ENCODE results near the gene GNGT1. TPM values are rescaled to one million over a fixed set of nuclear protein-coding genes. Genes with fewer than 3 reads are reported as not detected.

Gene GNGT1
- polyA plus RNA-seq, 1 donor from 2014 or later, result not detected

GRCh38 chr7:93862651-93863050 is 43.7 kb upstream of the GNGT1 start:
- Histone ChIP-seq H3K9me2 (ENCODE audit: insufficient read depth, low read length) (no peaks in the 10 kb centered on the region), H3K79me2 (replicated peaks; ENCODE audit: insufficient read depth, low read length) (no peaks in the 10 kb centered on the region), H3K9ac (ENCODE audit: low read length) (no peak overlapping the region), H2AFZ (ENCODE audit: low read depth, low read length) (no peak overlapping the region), H3K9me3 (ENCODE audit: low read length) (no peaks in the 10 kb centered on the region), H3K4me2 (ENCODE audit: low read length) (no peak overlapping the region), H3K27me3 (ENCODE audit: insufficient read depth, low read depth, low read length) (no peaks in the 10 kb centered on the region), H3F3A (ENCODE audit: insufficient read depth, low read length, poor library complexity, severe bottlenecking) (no peaks in the 10 kb centered on the region), H3K36me3 (ENCODE audit: insufficient read depth, low read length) (no peaks in the 10 kb centered on the region), H4K20me1 (ENCODE audit: insufficient read depth) (no peaks in the 10 kb centered on the region), H3K27ac (ENCODE audit: low read length) (no peak overlapping the region), H3K4me3 (ENCODE audit: low read length) (no peak overlapping the region)
- TF ChIP-seq EP300 (conservative IDR thresholded peaks at IDR 0.05; ENCODE audit: poor library complexity, severe bottlenecking), result no peak
- no peak for TF ChIP-seq MXI1 (conservative IDR thresholded peaks at IDR 0.05; ENCODE audit: poor library complexity, severe bottlenecking)
- no peak for TF ChIP-seq RAD21 (conservative IDR thresholded peaks at IDR 0.05)
- no peak for TF ChIP-seq TAF1 (IDR thresholded peaks at IDR 0.05; ENCODE audit: low read depth)
- TF ChIP-seq SMC3 (conservative IDR thresholded peaks at IDR 0.05; ENCODE audit: poor library complexity), result no peak
- TF ChIP-seq, protein P1, sequence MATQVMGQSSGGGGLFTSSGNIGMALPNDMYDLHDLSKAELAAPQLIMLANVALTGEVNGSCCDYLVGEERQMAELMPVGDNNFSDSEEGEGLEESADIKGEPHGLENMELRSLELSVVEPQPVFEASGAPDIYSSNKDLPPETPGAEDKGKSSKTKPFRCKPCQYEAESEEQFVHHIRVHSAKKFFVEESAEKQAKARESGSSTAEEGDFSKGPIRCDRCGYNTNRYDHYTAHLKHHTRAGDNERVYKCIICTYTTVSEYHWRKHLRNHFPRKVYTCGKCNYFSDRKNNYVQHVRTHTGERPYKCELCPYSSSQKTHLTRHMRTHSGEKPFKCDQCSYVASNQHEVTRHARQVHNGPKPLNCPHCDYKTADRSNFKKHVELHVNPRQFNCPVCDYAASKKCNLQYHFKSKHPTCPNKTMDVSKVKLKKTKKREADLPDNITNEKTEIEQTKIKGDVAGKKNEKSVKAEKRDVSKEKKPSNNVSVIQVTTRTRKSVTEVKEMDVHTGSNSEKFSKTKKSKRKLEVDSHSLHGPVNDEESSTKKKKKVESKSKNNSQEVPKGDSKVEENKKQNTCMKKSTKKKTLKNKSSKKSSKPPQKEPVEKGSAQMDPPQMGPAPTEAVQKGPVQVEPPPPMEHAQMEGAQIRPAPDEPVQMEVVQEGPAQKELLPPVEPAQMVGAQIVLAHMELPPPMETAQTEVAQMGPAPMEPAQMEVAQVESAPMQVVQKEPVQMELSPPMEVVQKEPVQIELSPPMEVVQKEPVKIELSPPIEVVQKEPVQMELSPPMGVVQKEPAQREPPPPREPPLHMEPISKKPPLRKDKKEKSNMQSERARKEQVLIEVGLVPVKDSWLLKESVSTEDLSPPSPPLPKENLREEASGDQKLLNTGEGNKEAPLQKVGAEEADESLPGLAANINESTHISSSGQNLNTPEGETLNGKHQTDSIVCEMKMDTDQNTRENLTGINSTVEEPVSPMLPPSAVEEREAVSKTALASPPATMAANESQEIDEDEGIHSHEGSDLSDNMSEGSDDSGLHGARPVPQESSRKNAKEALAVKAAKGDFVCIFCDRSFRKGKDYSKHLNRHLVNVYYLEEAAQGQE (IDR thresholded peaks at IDR 0.05; ENCODE audit: borderline replicate concordance), result no peak
- no peak for TF ChIP-seq POLR2AphosphoS5 (IDR thresholded peaks at IDR 0.05)
- no peak for TF ChIP-seq CTCF (IDR thresholded peaks at IDR 0.05; ENCODE audit: poor library complexity, severe bottlenecking)
- TF ChIP-seq EZH2 (IDR thresholded peaks at IDR 0.05; ENCODE audit: borderline replicate concordance, insufficient read depth, low read length, poor library complexity, severe bottlenecking), result no peak

GRCh38 chr7:93866886-93867285 is 39.5 kb upstream of the GNGT1 start:
- no peaks in the 10 kb centered on the region for H3K79me2 ChIP-seq (replicated peaks; ENCODE audit: insufficient read depth, low read length)
- H3K27me3 ChIP-seq (ENCODE audit: insufficient read depth, low read depth, low read length), result no peaks in the 10 kb centered on the region
- no peak overlapping the region for H3K27ac ChIP-seq (ENCODE audit: low read length)
- H2AFZ ChIP-seq (ENCODE audit: low read depth, low read length), result no peak overlapping the region
- no peaks in the 10 kb centered on the region for H3F3A ChIP-seq (ENCODE audit: insufficient read depth, low read length, poor library complexity, severe bottlenecking)
- H3K9me3 ChIP-seq (ENCODE audit: low read length), result no peaks in the 10 kb centered on the region
- no peaks in the 10 kb centered on the region for H3K36me3 ChIP-seq (ENCODE audit: insufficient read depth, low read length)
- H3K4me3 ChIP-seq (ENCODE audit: low read length), result no peak overlapping the region
- TF ChIP-seq CTCF (IDR thresholded peaks at IDR 0.05; ENCODE audit: poor library complexity, severe bottlenecking), result no peak
- no peak overlapping the region for H3K9ac ChIP-seq (ENCODE audit: low read length)
- no peak overlapping the region for H3K4me2 ChIP-seq (ENCODE audit: low read length)
- H4K20me1 ChIP-seq (ENCODE audit: insufficient read depth), result no peaks in the 10 kb centered on the region
- H3K9me2 ChIP-seq (ENCODE audit: insufficient read depth, low read length), result no peaks in the 10 kb centered on the region
